ENCODE measurements around the gene SEC14L2. TPM values are rescaled to one million over a fixed set of nuclear protein-coding genes. Genes with fewer than 3 reads are reported as not detected.
A peak's percentile ranks its signal among the peaks of the same experiment; 100 is the strongest.

The SEC14L2 gene
- total RNA-seq, 1 donor: 16.6 TPM

GRCh38 chr22:30385942-30386341 is 10.9 kb upstream of the SEC14L2 start:
- no peak overlapping the region for H3K27ac ChIP-seq (ENCODE audit: low read depth, low read length)
- no peaks in the 10 kb centered on the region for H4K20me1 ChIP-seq (ENCODE audit: insufficient read depth, low read length)
- no peaks in the 10 kb centered on the region for H3K9me3 ChIP-seq (ENCODE audit: low read depth, low read length)
- H3K4me1 ChIP-seq (ENCODE audit: insufficient read depth, low read length): peaks cover 9% of the 10 kb centered on the region
- peaks cover 16% of the 10 kb centered on the region for H3K36me3 ChIP-seq (ENCODE audit: insufficient read depth, low read length)
- no peak for TF ChIP-seq CTCF (IDR thresholded peaks at IDR 0.05; ENCODE audit: extremely low read depth, low read depth, low read length)
- peak; percentile 83 for DNase-seq (ENCODE audit: insufficient read length, low spot score, missing footprints)
- no peak overlapping the region for H3K4me3 ChIP-seq (ENCODE audit: insufficient read depth, low read length)
- H3K27me3 ChIP-seq (ENCODE audit: insufficient read depth, low read length): no peaks in the 10 kb centered on the region
- peak overlapping the region; percentile 84 for H3K4me2 ChIP-seq (ENCODE audit: insufficient read depth, low read length)
- peaks cover 8% of the 10 kb centered on the region for H3K79me2 ChIP-seq (ENCODE audit: insufficient read depth, low read length)
- no peak overlapping the region for H2AFZ ChIP-seq (ENCODE audit: low read length)

- peaks cover 13% of the 10 kb centered on the region for H3K36me3 ChIP-seq (ENCODE audit: insufficient read depth, low read length)
- H3K4me3 ChIP-seq (ENCODE audit: insufficient read depth, low read length): peak overlapping the region; percentile 79
- no peaks in the 10 kb centered on the region for H3K27me3 ChIP-seq (ENCODE audit: insufficient read depth, low read length)
- TF ChIP-seq CTCF (IDR thresholded peaks at IDR 0.05; ENCODE audit: extremely low read depth, low read depth, low read length): no peak
- no peak overlapping the region for H3K27ac ChIP-seq (ENCODE audit: low read depth, low read length)
- no peaks in the 10 kb centered on the region for H4K20me1 ChIP-seq (ENCODE audit: insufficient read depth, low read length)
- peak overlapping the region; percentile 72 for H2AFZ ChIP-seq (ENCODE audit: low read length)
- H3K4me1 ChIP-seq (ENCODE audit: insufficient read depth, low read length): peaks cover 12% of the 10 kb centered on the region
- peak overlapping the region; percentile 84 for H3K4me2 ChIP-seq (ENCODE audit: insufficient read depth, low read length)
- no peak for DNase-seq (ENCODE audit: insufficient read length, low spot score, missing footprints)
- peaks cover 8% of the 10 kb centered on the region for H3K79me2 ChIP-seq (ENCODE audit: insufficient read depth, low read length)
- H3K9me3 ChIP-seq (ENCODE audit: low read depth, low read length): no peaks in the 10 kb centered on the region
Observed at GRCh38 chr22:30386608-30386959, 10.2 kb upstream of the SEC14L2 start.

- H3K79me2 ChIP-seq (ENCODE audit: insufficient read depth, low read length): peaks cover 8% of the 10 kb centered on the region
- peaks cover 12% of the 10 kb centered on the region for H3K4me1 ChIP-seq (ENCODE audit: insufficient read depth, low read length)
- H3K36me3 ChIP-seq (ENCODE audit: insufficient read depth, low read length): peaks cover 13% of the 10 kb centered on the region
- peak within 1 kb of the TSS; percentile 86 for H3K4me2 ChIP-seq (ENCODE audit: insufficient read depth, low read length)
- H3K9me3 ChIP-seq (ENCODE audit: low read depth, low read length): no peaks in the 10 kb centered on the region
- no peak within 1 kb of the TSS for H3K27ac ChIP-seq (ENCODE audit: low read depth, low read length)
- peak; percentile 63 for TF ChIP-seq CTCF (IDR thresholded peaks at IDR 0.05; ENCODE audit: extremely low read depth, low read depth, low read length)
- no peaks in the 10 kb centered on the region for H4K20me1 ChIP-seq (ENCODE audit: insufficient read depth, low read length)
- H2AFZ ChIP-seq (ENCODE audit: low read length): peak within 1 kb of the TSS; percentile 95
- DNase-seq (ENCODE audit: insufficient read length, low spot score, missing footprints): peak; percentile 100
- no peaks in the 10 kb centered on the region for H3K27me3 ChIP-seq (ENCODE audit: insufficient read depth, low read length)
- peak within 1 kb of the TSS; percentile 79 for H3K4me3 ChIP-seq (ENCODE audit: insufficient read depth, low read length)
Observed at GRCh38 chr22:30386960-30387827, 9.6 kb upstream of the SEC14L2 start, which contains the start of gene RNF215. RNF215 (minus strand) TSS chr22:30387411; CDS start chr22:30387313, 98 bp downstream.

- H3K27ac ChIP-seq (ENCODE audit: low read depth, low read length): no peak overlapping the region
- H3K4me2 ChIP-seq (ENCODE audit: insufficient read depth, low read length): no peak overlapping the region
- peak overlapping the region; percentile 5 for H2AFZ ChIP-seq (ENCODE audit: low read length)
- TF ChIP-seq CTCF (IDR thresholded peaks at IDR 0.05; ENCODE audit: extremely low read depth, low read depth, low read length): peak; percentile 71
- no peaks in the 10 kb centered on the region for H3K9me3 ChIP-seq (ENCODE audit: low read depth, low read length)
- DNase-seq (ENCODE audit: insufficient read length, low spot score, missing footprints): peak; percentile 92
- no peak overlapping the region for H3K4me3 ChIP-seq (ENCODE audit: insufficient read depth, low read length)
- peaks cover 7% of the 10 kb centered on the region for H3K79me2 ChIP-seq (ENCODE audit: insufficient read depth, low read length)
- peaks cover 8% of the 10 kb centered on the region for H3K4me1 ChIP-seq (ENCODE audit: insufficient read depth, low read length)
- no peaks in the 10 kb centered on the region for H3K36me3 ChIP-seq (ENCODE audit: insufficient read depth, low read length)
- H3K27me3 ChIP-seq (ENCODE audit: insufficient read depth, low read length): no peaks in the 10 kb centered on the region
- H4K20me1 ChIP-seq (ENCODE audit: insufficient read depth, low read length): no peaks in the 10 kb centered on the region
Observed at GRCh38 chr22:30390974-30391691, 5.7 kb upstream of the SEC14L2 start.
